SKM-1 treated with dmso at 0.1 percent for 144 hours (cell line): Measurements from ENCODE around the gene NPLOC4.
A peak's percentile ranks its signal among the peaks of the same experiment; 100 is the strongest.
"Not testable (repeated sequence)": the region's sequence is repeated elsewhere in the genome, so short reads cannot be mapped to it uniquely, and the experiment has no call there.

ENCODE experiments used
- DNase-seq: peaks from one replicate; lab custom pipeline; 2025; ENCODE audit not compliant: unreplicated experiment; lab: John Stamatoyannopoulos, UW

NPLOC4 gene

DNA sequence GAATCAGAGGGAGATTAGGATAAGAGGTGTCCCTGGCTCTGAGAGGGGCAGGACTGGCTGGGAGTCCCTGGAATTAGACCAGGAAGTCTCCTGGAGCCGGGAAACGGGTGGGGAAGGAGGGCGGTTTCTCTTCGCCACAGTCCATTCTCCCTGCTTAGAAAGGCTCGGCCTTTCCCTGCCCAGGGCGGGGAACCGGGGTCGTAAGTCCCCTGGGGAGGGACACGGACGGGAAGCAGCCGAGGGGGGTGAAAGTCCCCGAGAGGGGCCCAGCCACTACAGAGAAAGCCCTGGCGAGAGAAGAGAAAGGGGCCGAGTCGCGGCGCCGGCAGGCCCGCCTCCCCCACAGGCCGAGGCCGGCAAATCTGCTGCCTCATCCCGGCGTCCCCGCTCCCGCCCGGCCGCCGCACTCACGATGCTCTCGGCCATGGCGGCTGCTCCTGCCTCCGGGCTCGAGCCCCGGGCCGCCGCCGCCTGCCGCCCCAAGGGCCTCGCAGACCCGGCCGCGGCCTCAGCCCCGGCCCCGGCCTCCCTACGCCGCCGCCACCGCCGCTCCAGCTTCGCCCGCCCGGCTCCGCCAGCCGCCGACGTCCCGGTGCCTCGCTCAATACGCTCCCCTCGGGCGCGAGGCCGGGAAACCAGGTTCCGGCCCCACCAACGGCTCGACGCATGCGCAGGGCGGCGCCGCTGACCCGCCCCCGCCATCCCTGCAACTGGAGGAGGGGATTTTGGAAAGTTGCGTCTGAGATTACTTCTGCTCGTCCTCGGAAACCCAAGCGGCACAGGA is at the start of gene NPLOC4, which contains the start of gene TSPAN10:
Gene NPLOC4, minus strand, starts transcription at position 608 of the 784 bp plus-strand sequence. Its CDS starts 182 bp downstream, at position 426.
Gene TSPAN10, plus strand, starts transcription at position 692 of the 784 bp plus-strand sequence. CDS start 5,217 bp downstream, outside the sequence.
- DNase-seq, result peak; percentile 84

DNA sequence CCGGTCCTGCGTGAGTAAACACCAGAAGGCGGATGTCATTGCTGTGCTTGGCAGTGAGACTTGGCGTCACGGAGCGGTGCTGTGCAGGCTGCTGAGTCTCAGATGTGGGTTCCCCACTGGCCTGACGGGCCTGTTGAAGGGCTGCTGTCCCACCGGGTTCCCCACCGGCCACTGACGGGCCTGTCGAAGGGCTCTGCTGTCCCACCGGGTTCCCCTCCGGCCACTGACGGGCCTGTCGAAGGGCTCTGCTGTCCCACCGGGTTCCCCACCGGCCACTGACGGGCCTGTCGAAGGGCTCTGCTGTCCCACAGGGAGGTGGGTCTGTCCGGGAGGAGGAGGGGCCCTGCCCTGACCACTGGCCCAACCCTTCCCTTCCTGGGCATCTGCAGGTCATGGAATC is 49.7 kb upstream of the NPLOC4 start:
- no peak for DNase-seq

- no peak for DNase-seq
Observed at GRCh38 chr17:81685108-81685507, 48.2 kb upstream of the NPLOC4 start.

- no peak for DNase-seq
Observed at GRCh38 chr17:81684442-81684911, 47.6 kb upstream of the NPLOC4 start.

DNA sequence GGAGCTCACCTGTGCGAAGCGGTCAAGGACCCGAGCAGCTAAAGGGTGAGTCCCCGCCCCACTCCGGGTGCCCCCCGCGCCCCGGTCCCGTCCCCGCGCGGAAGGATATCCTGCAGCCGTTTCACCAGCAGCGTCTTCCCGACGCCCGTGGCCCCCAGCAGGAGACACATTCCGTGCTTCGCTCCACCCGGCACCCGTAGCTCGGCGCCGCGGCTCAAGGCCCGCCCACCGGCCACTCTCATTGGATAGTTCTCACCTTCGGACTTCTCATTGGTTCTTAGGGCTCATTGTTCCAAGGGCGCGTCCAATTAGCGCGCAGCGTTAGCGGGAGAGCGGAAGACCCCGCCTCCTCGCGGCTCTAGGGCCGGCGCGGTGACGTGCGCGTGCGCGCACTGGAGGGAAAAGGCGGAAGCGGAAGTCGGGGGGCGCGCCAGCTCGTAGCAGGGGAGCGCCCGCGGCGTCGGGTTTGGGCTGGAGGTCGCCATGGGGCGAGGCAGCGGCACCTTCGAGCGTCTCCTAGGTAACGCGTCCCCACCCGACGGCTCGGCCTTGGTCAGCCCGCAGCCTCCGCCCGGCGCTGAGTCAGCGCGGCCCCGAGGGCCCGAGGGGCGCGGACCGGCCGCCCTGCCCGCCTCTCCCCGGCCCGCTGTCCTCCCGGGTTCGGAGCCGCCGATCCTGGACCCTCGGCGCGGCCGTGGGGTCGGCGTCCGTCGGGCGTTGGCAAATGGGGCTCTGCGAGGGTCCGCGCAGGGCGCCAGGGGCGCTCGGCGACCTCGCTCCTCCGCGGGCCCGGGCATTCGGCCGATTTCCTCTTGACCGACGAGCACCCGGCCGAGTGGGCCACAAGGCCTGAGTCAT is 46.9 kb upstream of the NPLOC4 start, which contains the start of the genes ARL16 and HGS:
Gene ARL16, minus strand, starts transcription at position 214 of the 858 bp plus-strand sequence. Its CDS starts 44 bp downstream, at position 170.
Gene HGS, plus strand, starts transcription at position 428 of the 858 bp plus-strand sequence. Its CDS starts 56 bp downstream, at position 484.
- peak; percentile 98 for DNase-seq

- no peak for DNase-seq
Observed at GRCh38 chr17:81683208-81683583, 46.3 kb upstream of the NPLOC4 start.

- no peak for DNase-seq
Observed at GRCh38 chr17:81682565-81683207, 45.8 kb upstream of the NPLOC4 start.

GRCh38 chr17:81681672-81682071 is 44.8 kb upstream of the NPLOC4 start:
- no peak for DNase-seq

DNA sequence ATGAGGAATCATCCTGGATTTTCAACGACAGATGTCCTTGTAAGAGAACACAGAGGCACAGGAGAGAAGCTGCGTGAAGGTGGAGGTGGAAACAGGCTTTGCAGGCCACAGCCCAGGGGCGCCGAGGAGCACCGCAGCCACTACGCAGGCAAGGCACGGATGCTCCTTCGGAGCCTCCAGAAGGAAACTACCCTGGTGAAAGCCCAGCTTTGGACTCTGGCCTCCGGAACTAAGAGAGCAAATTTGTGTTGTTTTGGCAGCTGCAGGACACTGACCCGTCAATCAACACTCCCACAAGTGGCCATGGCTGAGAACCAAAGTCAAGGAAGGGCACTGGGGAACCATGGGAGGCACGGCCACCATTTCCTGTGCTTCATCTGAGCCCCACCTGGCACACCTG is 43.2 kb upstream of the NPLOC4 start:
- DNase-seq, result no peak

GRCh38 chr17:81676906-81677305 is 40.0 kb upstream of the NPLOC4 start:
- DNase-seq, result no peak

GRCh38 chr17:81675515-81676221 is 38.8 kb upstream of the NPLOC4 start:
- DNase-seq, result not testable (repeated sequence)

DNA sequence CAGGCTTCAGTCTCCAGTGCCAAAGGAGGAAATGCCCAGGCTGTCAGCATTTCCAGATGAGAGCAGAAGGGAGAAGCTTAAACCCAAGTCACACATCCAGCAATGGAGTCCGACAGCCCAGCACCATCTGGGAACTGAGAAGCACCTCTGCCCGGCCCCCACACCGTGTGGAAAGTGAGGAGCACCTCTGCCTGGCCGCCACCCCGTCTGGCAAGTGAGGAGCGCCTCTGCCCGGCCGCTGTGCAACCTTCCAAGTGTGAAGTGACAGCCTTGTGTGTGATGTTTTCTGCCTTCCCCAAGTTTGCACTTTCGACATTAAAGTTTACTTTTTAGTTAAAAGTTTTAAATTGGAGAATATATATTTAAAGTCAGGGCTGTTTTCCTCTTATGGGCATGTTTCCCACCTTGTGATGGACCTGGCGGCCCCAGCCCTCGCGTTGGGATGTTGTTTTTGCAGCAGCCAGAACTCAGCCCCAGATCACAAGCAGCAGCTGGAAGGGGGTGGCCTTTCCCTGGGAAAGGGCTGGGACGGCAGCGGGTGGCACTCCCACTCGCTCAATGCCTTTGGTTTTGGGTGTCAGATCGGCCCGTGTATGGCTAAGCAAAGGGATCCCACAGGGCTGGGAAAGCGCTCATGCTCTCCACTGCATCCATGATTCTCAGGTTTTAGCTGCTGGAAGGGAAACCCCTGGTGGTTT is 36.8 kb upstream of the NPLOC4 start:
- DNase-seq, result no peak

DNA sequence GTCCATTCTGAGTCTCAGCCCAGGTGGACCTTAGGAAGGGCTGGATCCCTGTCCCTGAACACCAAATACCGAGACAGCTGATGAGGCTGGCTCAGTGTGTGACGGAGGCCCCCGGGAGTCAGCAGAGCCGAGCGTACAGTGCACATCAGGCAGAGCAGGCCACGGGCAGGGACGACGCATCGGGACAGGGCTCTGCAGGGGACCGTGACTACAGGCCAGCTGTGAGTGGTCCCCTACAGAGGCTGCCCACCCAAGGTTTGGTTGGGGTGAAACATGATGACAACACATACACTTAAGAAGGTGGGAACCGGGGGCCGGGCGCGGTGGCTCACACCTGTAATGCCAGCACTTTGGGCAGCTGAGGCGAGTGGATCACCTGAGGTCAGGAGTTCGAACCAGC is 36.0 kb upstream of the NPLOC4 start:
- no peak for DNase-seq

DNA sequence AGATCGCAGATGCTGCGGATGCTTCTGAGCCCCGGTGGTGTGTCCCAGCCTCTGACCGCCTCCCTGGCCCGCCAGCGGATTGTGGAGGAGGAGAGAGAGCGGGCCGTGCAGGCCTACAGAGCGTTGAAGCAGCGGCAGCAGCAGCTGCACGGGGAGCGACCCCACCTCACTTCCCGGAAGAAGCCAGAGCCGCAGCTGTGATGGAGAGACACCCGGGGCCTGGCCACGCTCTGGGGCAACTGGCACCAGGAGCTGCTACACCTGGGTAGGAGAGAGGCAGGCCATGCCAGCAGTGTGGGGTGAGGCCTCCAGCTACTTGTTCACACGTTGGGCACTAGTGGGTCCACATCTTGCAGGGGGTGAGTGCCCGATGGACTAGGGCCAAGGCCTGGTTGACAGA is 35.6 kb upstream of the NPLOC4 start:
- no peak for DNase-seq

- DNase-seq, result peak; percentile 16
Observed at GRCh38 chr17:81667754-81668153, 30.8 kb upstream of the NPLOC4 start.

DNA sequence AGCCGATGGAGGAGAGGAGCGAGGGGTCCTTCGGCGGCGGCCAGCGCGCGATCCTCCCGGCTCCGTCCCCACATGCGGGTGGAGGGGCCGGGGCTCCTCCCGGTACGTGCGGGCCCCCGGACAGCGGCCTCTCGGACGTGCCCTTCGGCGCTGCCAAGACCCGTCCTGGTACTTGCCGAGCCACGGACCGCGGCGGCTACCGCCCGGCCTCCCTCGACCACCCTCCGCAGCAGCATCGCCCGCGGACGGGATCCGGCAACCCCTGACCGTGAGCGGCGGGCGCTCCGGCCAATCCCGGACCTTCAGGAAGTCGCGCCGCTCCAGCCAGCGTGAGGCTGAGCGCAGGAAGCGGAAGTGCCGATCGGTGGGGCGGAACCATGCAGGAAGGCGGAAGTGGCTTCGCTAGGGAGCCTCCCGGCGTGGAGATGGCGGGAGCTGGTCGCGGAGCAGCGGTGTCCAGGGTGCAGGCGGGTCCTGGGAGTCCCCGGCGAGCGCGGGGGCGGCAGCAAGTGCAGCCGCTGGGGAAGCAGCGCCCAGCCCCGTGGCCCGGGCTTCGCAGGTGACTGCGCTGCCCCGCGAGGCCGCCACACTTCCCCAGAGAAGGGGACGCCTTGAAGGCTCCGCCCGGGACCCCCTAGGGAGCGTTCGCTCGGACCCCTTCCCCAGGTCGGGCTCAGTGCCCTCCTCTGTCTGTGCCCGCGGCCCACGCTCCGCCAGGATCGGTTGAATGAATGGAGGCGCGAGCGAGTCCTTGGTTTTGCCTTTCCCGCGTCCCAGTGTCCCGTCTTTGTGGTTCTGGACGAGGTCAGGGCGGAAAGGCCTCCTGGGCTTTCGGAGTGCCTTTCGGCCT is 29.7 kb upstream of the NPLOC4 start, which contains the start of the genes CCDC137 and OXLD1:
Gene CCDC137, plus strand, starts transcription at position 396 of the 850 bp plus-strand sequence. Its CDS starts 30 bp downstream, at position 426.
Gene OXLD1, minus strand, starts transcription at position 264 of the 850 bp plus-strand sequence. Its CDS starts 28 bp downstream, at position 236.
- peak; percentile 91 for DNase-seq

DNA sequence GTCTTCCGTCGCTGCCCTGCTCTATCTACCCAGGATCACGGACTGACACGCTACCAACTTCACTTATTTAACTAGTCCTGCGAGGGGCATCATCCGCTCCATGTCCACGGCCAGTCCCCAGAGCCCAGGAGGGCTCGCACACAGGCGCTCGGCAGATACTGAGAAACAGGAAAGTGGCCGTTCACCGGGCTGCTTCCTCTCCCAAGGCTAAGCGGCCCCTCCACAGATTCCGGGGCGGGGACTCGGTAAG is 29.1 kb upstream of the NPLOC4 start:
- DNase-seq, result no peak

DNA sequence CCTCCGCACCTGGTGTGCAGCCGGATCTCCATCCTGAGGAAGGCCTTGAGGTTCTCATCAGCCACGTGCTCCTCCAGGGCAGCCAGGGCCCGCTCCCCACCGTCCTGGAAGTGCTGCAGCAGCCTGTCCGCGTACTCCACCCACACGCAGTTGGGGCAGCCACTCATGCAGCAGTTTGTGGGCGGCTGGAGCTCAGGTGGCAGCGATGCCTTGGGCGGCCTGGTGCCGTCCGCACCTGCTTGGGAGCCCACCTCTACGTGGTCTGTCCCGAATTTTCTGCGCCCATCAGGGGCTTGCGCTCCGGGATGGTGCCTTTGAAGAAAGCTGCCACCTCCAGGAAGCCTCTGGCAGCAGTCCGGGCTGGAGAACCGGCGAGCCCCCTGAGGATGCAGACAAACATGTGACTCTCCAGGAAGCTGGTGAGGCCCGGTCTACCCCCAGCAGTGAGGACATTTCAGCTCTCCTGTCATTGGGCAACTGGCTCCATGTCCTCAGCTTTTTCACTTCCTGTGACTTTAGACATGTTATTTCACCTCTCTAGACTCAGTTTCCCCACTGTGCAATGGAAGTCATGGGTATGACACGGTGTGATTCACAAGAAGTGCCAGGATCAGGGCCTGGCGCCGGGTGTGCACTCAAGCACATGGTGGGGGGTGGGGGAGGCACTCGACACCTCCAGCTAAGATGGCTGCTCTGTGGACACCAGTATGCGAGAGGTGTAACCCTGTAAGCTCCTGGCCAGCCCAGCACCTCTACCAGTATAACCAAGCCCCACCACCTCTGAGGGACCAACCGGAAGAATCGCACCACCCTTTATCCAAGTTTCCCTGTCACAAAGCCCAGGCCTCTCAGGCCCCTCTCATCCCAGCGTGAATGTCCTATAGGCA is 28.5 kb upstream of the NPLOC4 start:
- DNase-seq, result no peak
